ENCODE results near the gene NME7.

Gene NME7

DNA sequence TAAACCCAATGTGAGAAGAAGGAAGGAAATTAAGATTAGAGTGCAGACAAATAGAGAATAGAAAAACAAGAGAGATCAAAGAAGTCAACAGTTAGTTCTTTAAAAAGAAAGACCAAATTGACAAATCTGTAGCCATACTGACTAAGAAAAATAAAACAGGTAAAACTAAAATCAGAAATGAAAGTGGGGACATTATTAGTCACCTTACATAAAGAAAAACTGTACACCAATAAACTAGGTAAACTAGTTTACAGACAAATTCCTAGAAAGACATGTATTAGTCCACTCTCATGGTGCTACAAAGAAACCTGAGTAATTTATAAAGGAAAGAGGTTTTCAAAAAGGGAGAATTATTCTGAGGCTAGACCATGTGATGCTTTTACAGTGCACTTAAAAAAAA, 22.7 kb upstream of the NME7 start:
- Histone ChIP-seq H3K4me3 (no peak overlapping the region), H3K9me3 (no peaks in the 10 kb centered on the region), H3K4me1 (no peaks in the 10 kb centered on the region), H3K27me3 (no peaks in the 10 kb centered on the region), H3K27ac (no peak overlapping the region), H3K36me3 (peaks cover 63 to 89% (median 84%) of the 10 kb centered on the region in 3 donors)
- intact Hi-C loops (cut with DNase I; ENCODE audit: low total_unique reads), result no loop called here
- DNase-seq, result no peak
- TF ChIP-seq, protein P1, sequence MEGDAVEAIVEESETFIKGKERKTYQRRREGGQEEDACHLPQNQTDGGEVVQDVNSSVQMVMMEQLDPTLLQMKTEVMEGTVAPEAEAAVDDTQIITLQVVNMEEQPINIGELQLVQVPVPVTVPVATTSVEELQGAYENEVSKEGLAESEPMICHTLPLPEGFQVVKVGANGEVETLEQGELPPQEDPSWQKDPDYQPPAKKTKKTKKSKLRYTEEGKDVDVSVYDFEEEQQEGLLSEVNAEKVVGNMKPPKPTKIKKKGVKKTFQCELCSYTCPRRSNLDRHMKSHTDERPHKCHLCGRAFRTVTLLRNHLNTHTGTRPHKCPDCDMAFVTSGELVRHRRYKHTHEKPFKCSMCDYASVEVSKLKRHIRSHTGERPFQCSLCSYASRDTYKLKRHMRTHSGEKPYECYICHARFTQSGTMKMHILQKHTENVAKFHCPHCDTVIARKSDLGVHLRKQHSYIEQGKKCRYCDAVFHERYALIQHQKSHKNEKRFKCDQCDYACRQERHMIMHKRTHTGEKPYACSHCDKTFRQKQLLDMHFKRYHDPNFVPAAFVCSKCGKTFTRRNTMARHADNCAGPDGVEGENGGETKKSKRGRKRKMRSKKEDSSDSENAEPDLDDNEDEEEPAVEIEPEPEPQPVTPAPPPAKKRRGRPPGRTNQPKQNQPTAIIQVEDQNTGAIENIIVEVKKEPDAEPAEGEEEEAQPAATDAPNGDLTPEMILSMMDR (IDR thresholded peaks at IDR 0.05), result no peak

DNA sequence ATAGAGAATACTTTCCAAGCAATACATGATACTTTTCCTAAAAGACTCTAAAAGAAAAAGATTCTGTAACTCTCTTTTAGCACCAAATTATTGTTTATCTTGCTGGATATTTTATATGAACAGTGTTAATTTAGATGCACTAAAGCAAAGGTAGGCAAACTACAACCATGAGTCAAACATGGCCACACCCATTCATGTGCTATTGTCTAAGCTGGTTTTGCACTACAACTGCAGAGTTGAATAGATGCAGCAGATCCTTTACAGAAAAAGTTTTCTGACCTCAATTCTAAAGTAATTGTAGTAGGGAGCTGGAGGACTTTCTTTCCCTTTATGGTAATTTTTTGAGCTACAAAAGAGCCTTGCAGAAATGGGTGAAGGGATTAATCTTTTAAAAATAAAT, 19.8 kb upstream of the NME7 start:
- Histone ChIP-seq H3K27me3 (no peaks in the 10 kb centered on the region), H3K27ac (no peak overlapping the region), H3K9me3 (no peaks in the 10 kb centered on the region), H3K36me3 (peaks cover 66 to 88% (median 80%) of the 10 kb centered on the region in 3 donors), H3K4me3 (no peak overlapping the region), H3K4me1 (no peaks in the 10 kb centered on the region)
- DNase-seq, result no peak
- intact Hi-C loops (cut with DNase I; ENCODE audit: low total_unique reads), result no loop called here
- TF ChIP-seq, protein P1 (IDR thresholded peaks at IDR 0.05), result no peak

DNA sequence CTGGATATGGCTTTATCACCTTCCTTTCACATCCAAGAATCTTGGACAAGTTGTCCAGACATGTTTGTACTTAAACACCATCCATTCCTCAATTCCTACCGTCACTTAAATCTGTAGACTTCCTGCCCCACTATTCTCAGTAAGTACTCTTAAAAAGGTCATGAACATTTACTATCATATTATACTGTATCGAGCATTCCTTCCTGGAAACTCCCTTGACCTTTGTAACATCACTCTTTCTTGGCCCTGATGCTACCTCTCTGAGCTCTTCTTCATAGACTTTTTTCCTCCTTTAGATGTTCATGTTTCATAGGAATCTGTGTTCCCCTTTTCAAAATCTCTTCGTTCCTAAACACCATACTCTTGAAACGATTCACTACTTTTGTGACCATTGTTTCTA, 15.9 kb upstream of the NME7 start:
- H3K4me3 ChIP-seq, result no peak overlapping the region
- H3K9me3 ChIP-seq, result no peaks in the 10 kb centered on the region
- TF ChIP-seq, protein P1 (IDR thresholded peaks at IDR 0.05), result no peak
- H3K4me1 ChIP-seq, result no peaks in the 10 kb centered on the region
- no peak for DNase-seq
- H3K36me3 ChIP-seq, result peaks cover 61 to 81% (median 67%) of the 10 kb centered on the region in 3 donors
- H3K27ac ChIP-seq, result no peak overlapping the region
- intact Hi-C loops (cut with DNase I; ENCODE audit: low total_unique reads), result loop anchor here (5.0 kb wide), 1 partner anchor 114 kb away; no protein-coding TSS in a partner anchor
- no peaks in the 10 kb centered on the region for H3K27me3 ChIP-seq

DNA sequence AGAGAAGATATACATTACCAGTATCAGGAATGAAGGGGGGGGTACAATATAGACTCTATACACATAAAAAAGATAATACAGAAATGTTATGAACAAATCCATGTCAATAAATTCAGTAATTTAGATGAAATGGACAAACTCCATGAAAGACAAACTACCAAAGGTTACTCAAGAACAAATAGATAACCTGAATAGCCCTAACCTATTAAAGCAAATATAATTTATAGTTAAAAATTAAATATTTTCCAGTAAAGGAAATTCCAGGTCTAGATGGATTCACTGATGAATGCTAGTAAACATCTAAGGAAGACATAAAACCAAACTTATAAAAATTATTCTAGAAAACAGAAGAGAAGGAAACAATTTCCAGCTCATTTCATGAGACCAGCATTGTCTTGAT, 13.6 kb upstream of the NME7 start:
- TF ChIP-seq, protein P1 (IDR thresholded peaks at IDR 0.05), result no peak
- Histone ChIP-seq H3K27me3 (no peaks in the 10 kb centered on the region), H3K4me3 (no peak overlapping the region), H3K4me1 (no peaks in the 10 kb centered on the region), H3K27ac (no peak overlapping the region), H3K9me3 (no peaks in the 10 kb centered on the region), H3K36me3 (peaks cover 59 to 82% (median 70%) of the 10 kb centered on the region in 3 donors)
- DNase-seq, result no peak
- intact Hi-C loops (cut with DNase I; ENCODE audit: low total_unique reads), result loop anchor here (5.0 kb wide), 1 partner anchor 116 kb away; no protein-coding TSS in a partner anchor

DNA sequence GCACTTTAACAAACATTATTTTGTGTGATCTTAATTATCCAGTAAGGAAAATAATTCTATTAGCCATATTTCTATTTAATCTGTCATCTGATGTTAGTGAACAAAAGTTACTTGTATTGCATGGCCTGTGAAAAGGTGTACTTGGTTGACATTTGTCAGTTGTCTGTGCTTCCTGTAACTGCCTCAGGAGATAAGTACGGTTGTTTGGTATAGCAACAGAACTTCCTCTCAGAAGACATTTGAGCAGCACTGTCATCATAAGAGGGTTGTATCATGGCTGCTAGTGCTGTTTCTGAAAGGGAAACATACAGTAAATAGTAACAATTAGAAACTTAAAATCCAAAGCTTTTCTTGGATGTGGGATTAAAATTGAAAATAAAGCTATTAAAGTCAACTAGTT, 3.8 kb upstream of the NME7 start:
- intact Hi-C loops (cut with DNase I; ENCODE audit: low total_unique reads), result no loop called here
- Histone ChIP-seq H3K27me3 (no peaks in the 10 kb centered on the region), H3K4me3 (no peak overlapping the region), H3K27ac (no peak overlapping the region), H3K9me3 (no peaks in the 10 kb centered on the region), H3K4me1 (peaks cover 0 to 28% (median 17%) of the 10 kb centered on the region in 4 donors), H3K36me3 (peaks cover 19 to 25% (median 25%) of the 10 kb centered on the region in 3 donors)
- TF ChIP-seq, protein P1 (IDR thresholded peaks at IDR 0.05), result no peak
- no peak for DNase-seq

DNA sequence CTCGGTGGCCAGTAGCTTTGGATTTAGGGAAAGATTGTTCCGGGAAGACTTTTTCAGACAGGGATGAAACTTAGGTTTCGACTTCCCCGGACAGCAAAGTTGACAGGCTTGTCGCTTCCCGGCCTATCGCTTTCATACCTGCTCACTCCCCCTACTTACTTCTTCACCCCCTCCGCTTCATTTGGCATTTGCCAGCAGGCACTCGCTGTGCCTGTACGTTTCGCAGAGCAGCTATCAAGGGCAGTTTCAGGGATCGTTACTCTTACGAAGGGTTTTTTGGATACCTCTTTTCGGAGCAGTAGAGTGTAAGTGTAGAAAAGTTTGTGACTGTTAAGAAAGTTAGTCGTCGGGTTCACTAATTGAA, 791 bp upstream of the NME7 start:
- intact Hi-C loops (cut with DNase I; ENCODE audit: low total_unique reads), result no loop called here
- DNase-seq, result no peak
- Histone ChIP-seq H3K4me1 (peaks cover 0 to 28% (median 17%) of the 10 kb centered on the region in 4 donors), H3K27me3 (no peaks in the 10 kb centered on the region), H3K9me3 (no peaks in the 10 kb centered on the region), H3K27ac (peak overlapping the region; percentile 78 to 81), H3K4me3 (peak overlapping the region; percentile 61 to 81), H3K36me3 (peaks cover 19 to 22% (median 19%) of the 10 kb centered on the region in 3 donors)
- TF ChIP-seq, protein P1 (IDR thresholded peaks at IDR 0.05), result no peak
